HG03095 (cell line): ENCODE results near the gene TCTN1.

Experiments
- ATAC-seq: cut with Tn5 transposase; IDR thresholded peaks from one replicate; pipeline ENCODE4 v1.9.1; 2021; ENCODE audit warnings: moderate library complexity; ENCODE audit not compliant: unreplicated experiment

The TCTN1 gene

DNA sequence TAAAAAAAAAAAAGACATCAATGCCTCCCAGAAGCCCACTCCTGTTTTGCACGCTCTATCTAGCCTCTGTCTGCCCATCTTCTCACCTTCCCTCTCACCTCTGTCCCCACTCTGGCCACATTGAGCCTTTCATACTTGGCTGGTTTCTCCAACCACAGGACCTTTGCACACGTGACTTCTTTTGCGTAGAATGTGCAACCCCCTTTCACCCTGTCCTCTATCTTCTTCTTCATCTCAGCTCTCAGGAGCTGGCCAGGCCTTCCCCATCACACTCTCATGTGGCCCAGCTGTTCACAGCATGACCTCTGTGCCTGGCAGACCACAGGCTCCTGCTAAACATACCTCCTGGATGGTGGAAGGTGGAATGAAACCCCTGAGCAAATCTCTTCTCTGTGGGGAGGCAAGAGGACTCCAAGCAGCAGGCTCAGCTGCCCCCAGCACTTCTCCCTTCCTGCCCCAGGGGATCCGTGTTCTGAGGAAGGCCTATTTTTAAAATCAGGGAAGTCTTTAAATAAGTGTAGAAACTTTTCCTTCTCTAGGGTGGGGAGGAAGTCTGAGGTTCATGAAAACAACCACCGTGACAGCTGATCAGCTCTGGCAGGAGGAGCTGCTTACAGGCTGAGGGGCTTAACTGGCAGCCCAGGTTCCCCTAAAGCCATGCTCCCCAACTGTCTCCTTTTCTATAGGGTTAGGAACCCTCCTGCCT lies 63.4 kb downstream of the TCTN1 start:
- ATAC-seq, result peak; percentile 63

GRCh38 chr12:110677982-110678381 lies 64.1 kb downstream of the TCTN1 start:
- ATAC-seq, result peak; percentile 2

GRCh38 chr12:110679201-110679600 lies 65.3 kb downstream of the TCTN1 start:
- no peak for ATAC-seq

DNA sequence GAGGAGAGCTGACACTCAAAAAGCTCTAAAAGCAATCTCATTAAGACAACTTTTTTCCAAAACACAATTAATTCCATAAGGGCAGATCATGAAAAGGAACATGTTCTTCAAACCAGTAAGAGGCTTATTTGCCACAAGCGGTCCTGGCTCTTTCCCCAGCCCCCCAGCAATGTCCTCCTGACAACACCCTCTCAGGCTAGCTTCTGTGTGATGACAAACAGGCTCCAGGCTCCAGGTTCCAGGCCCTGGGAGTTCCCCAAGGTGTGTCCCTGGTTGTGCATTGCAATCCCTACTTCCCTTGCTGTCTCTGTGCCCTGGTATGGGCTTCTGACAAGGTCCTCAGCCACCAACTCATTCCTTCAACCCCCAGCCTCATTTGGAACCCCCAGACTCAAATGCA lies 66.1 kb downstream of the TCTN1 start:
- no peak for ATAC-seq

- no peak for ATAC-seq
These were observed 70.0 kb downstream of the TCTN1 start for GRCh38 chr12:110683888-110684287.

- no peak for ATAC-seq
These were observed 70.4 kb downstream of the TCTN1 start for GRCh38 chr12:110684312-110684836.

GRCh38 chr12:110686294-110686903 lies 72.5 kb downstream of the TCTN1 start:
- no peak for ATAC-seq

DNA sequence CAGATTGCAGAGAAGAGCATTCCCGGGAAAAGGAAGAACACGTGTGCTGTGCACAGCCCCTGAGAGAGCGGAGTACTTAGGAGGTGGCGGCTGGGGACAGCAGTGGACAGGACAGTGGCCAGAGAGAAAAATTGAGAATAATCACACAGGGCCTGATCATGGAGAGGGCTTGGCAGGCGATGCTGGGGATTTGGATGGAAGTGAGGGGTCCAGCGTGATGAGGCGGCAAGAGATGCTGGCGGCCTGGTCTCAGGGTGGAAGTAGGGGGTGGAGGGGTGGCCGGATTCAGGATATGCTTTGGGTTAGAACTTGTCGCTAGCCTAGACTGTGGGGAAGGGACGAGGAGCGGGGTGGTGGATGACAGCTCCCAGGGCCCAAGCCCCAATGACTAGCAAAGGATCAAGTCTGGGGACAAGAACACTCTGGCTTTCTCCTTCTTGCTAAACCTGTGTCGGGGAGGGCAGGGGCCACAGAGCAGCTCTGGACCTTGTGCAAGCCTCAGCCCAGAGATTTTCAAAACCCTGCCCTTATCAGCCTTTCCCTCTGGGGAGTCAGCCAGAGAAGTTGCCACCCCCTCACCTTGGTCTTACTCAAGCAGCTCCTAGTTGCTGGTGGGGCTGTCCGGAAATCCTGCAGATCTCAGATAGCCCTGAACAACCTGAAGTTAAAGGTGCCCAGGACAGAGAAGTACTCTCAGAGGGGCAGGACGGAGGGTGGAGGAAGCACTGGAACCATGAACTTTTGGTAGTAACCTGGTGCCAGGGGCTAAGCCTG lies 73.7 kb downstream of the TCTN1 start:
- no peak for ATAC-seq

GRCh38 chr12:110688446-110689280 lies 74.7 kb downstream of the TCTN1 start, which contains the start of gene HVCN1:
HVCN1 (minus strand) TSS chr12:110689115; CDS start chr12:110683245, 5,870 bp downstream.
- ATAC-seq, result peak; percentile 23

DNA sequence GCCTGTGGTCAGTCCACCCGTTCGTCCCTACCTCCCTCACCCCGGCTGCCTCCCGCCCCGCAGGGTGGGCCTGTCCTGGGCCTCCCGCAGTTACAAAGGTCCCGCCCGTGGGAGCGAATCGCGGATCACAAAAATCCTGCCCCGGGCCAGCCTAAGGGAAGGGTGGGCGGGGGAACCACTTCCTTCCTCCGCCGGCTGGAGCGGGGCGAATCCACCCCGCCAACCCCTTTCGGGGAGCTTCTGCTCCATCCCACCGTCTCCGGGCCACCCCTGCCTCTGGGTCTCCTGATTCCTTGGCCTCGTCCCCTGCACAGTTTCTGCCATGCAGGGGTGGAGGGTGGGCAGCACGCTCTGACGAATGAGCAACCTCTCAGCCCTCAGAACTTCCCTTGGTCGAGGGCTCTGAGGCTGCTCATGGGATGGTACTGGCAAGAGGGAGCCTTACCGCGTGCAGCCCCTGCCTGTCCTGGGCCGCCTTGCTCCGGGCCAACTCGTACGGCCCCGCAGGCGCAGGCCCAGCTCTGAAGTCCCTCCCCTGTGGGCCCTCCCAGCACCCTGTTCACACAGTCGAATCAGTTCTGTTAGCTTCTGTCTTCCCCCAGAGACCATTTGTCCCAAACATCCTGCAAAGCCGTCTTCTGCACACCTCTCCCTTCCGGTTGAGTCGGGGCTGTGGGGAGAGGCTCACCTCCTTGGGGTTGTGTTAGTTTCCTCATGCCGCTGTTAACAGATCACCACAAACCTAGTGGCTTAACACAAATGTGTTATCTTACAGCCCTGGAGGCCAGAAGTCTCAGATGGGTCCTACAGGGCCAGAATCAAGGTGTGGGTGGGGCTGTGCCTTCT lies 75.6 kb downstream of the TCTN1 start:
- peak; percentile 43 for ATAC-seq

DNA sequence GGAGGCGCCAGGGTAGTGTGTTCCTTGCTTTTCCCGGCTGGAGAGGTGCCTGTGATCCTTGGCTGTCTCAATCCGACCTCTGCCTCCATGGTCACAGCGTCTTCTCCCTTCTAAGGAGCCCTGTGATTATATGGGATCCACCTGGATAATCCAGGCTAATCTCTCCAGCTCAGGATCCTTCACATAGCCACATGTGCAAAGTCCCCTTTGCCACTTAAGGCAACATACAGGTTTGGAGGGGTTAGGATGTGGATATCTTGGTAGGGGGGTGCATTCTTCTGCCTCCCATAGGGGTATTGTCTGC lies 76.2 kb downstream of the TCTN1 start:
- no peak for ATAC-seq

GRCh38 chr12:110693731-110694130 lies 79.8 kb downstream of the TCTN1 start:
- no peak for ATAC-seq

DNA sequence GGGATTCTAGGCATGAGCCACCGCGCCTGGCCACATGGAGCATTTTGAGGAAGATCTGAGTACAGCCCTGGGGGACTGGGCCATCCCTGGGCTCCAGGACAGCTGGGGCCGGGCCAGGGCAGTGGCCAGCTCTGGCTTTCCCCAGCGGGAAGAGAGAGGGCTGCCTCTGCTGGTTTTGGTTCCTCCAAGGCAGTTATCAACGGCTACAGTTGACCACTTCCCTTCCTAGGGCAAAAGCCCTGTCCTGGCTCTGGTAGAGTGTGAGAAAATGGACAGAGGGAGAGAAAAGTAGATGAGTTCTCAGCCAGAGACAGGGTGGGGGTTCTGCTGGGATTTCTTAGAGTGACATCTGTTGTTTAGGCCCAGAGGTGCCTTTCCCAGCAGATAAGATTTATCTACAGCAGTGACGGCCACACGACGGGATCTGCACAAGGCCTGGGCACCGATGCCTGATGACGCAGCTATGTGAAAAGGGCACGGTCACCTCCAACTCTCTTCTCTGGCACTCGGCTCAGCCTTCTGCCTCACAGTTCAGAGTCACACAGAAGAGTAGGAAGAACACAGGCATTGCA lies 80.5 kb downstream of the TCTN1 start:
- ATAC-seq, result no peak

GRCh38 chr12:110696283-110696682 lies 82.4 kb downstream of the TCTN1 start:
- no peak for ATAC-seq

- no peak for ATAC-seq
These were observed 83.3 kb downstream of the TCTN1 start for GRCh38 chr12:110697236-110697635.

GRCh38 chr12:110698171-110698902 lies 84.4 kb downstream of the TCTN1 start:
- ATAC-seq, result peak; percentile 66
